H1 (cell line): ENCODE results near the gene UBE2M. TPM values are rescaled to one million over a fixed set of nuclear protein-coding genes. Genes with fewer than 3 reads are reported as not detected.

ENCODE experiments used
- CTCF ChIA-PET: fragments of 300-600 bp; sonication (Branson Sonifier 250); formaldehyde crosslinking; loops from one replicate; lab custom pipeline; 2021; ENCODE audit not compliant: partially characterized antibody; lab: Charles Lee
- POLR2A ChIA-PET: fragments of 300-600 bp; sonication (Branson Sonifier 250); formaldehyde crosslinking; loops from one replicate; lab custom pipeline; 2021; ENCODE audit warnings: inconsistent platforms; ENCODE audit not compliant: partially characterized antibody; lab: Charles Lee
- DNase-seq, 2 experiments: peaks; one replicate each; pipeline versions ENCODE4 v3.0.0 to v3.0.0-alpha.2; 2010 to 2022; ENCODE audit warnings: low spot score in 2 of 2, low read depth in 1 of 2, mixed read lengths in 1 of 2
- FAIRE-seq: peaks from 2 replicates; lab custom pipeline; 2011; peaks lifted over from hg19 to GRCh38; lab: Jason Lieb, UNC
- H2AFZ ChIP-seq: 2 replicates; pipeline ENCODE4 v1.8.1; 2012; ENCODE audit warnings: low read length, inconsistent platforms
- H2AK5ac ChIP-seq: 2 replicates; pipeline ENCODE4 v1.6.1; 2013; ENCODE audit warnings: low read depth, low read length
- H2BK120ac ChIP-seq: replicated peaks from 2 replicates; pipeline ENCODE3; 2013; ENCODE audit warnings: low read depth, low read length, inconsistent platforms
- H2BK12ac ChIP-seq: 2 replicates; pipeline ENCODE4 v1.6.1; 2013; ENCODE audit warnings: low read depth, low read length
- H2BK15ac ChIP-seq: 2 replicates; pipeline ENCODE4 v1.6.1; 2013; ENCODE audit warnings: low read length
- H2BK20ac ChIP-seq: 2 replicates; pipeline ENCODE4 v1.6.1; 2013; ENCODE audit warnings: low read length
- H2BK5ac ChIP-seq: 2 replicates; pipeline ENCODE4 v1.6.1; 2013; ENCODE audit warnings: low read depth, low read length
- H3K14ac ChIP-seq: 2 replicates; pipeline ENCODE4 v1.6.1; 2013; ENCODE audit warnings: inconsistent platforms; ENCODE audit not compliant: insufficient read length
- H3K18ac ChIP-seq: 2 replicates; pipeline ENCODE4 v1.6.1; 2013; ENCODE audit warnings: low read length; ENCODE audit errors: extremely low read depth
- H3K23ac ChIP-seq: 2 replicates; pipeline ENCODE4 v1.6.1; 2013; ENCODE audit warnings: inconsistent platforms; ENCODE audit not compliant: insufficient read length
- H3K23me2 ChIP-seq: 2 replicates; pipeline ENCODE4 v1.6.1; 2013; ENCODE audit warnings: low read depth, low read length
- H3K27ac ChIP-seq: 2 replicates; pipeline ENCODE4 v1.6.1; 2011; ENCODE audit warnings: low read depth, low read length, inconsistent platforms
- H3K27me3 ChIP-seq, 4 experiments: replicated peaks in 1 of 4; 1 replicate in 1 of 4; 2 replicates in 3 of 4; pipeline versions ENCODE4 v1.6.1 to v1.8.1; 2011 to 2013; ENCODE audit warnings: low read length in 3 of 4, mild to moderate bottlenecking in 3 of 4, inconsistent platforms in 2 of 4, mixed read lengths in 2 of 4, moderate library complexity in 1 of 4; ENCODE audit not compliant: control insufficient read depth in 3 of 4, insufficient read depth in 3 of 4; ENCODE audit errors: extremely low read depth in 1 of 4
- H3K36me3 ChIP-seq, 4 experiments: 2 replicates each; pipeline versions ENCODE4 v1.6.1 to v1.8.1; 2011 to 2013; ENCODE audit warnings: mild to moderate bottlenecking in 4 of 4, low read length in 3 of 4, moderate library complexity in 2 of 4, control low read depth in 1 of 4, inconsistent platforms in 1 of 4; ENCODE audit not compliant: insufficient read depth in 4 of 4, control insufficient read depth in 2 of 4
- H3K4ac ChIP-seq: replicated peaks from 2 replicates; pipeline ENCODE3; 2013; ENCODE audit warnings: low read length, low read depth, mixed read lengths, inconsistent platforms; ENCODE audit not compliant: insufficient read length
- H3K4me1 ChIP-seq, 4 experiments: replicated peaks in 1 of 4; 1 replicate in 1 of 4; 2 replicates in 3 of 4; pipeline versions ENCODE4 v1.6.1 to v1.8.1; 2011 to 2013; ENCODE audit warnings: low read length in 3 of 4, inconsistent platforms in 2 of 4, mixed read lengths in 1 of 4; ENCODE audit not compliant: insufficient read depth in 4 of 4, control insufficient read depth in 3 of 4
- H3K4me2 ChIP-seq, 2 experiments: 2 replicates each; pipeline versions ENCODE4 v1.6.1 to v1.8.1; 2011 to 2013; ENCODE audit warnings: low read depth in 2 of 2, low read length in 2 of 2, control low read depth in 1 of 2, inconsistent platforms in 1 of 2, mild to moderate bottlenecking in 1 of 2; ENCODE audit not compliant: insufficient read depth in 1 of 2
- H3K4me3 ChIP-seq, 4 experiments: fragments of 200-600, 300-600 bp in 1 of 4; sonication (generic), shearing (Covaris generic), sonication (Bioruptor Twin) in 1 of 4; 2 replicates each; pipeline versions ENCODE4 v1.5.1 to v1.8.1; 2011 to 2016; ENCODE audit warnings: low read length in 4 of 4, low read depth in 3 of 4, control low read depth in 2 of 4, inconsistent platforms in 2 of 4, mild to moderate bottlenecking in 2 of 4, mixed read lengths in 1 of 4, moderate library complexity in 1 of 4; ENCODE audit not compliant: insufficient read depth in 2 of 4; ENCODE audit errors: extremely low read depth in 1 of 4
- H3K56ac ChIP-seq: replicated peaks from 2 replicates; pipeline ENCODE3; 2013; ENCODE audit warnings: low read depth, mild to moderate bottlenecking, mixed read lengths, low read length, inconsistent platforms; ENCODE audit not compliant: insufficient read length
- H3K79me1 ChIP-seq: 2 replicates; pipeline ENCODE4 v1.6.1; 2013; ENCODE audit warnings: low read depth, low read length, control low read depth
- H3K79me2 ChIP-seq, 2 experiments: 2 replicates each; pipeline versions ENCODE4 v1.6.1 to v1.8.1; 2012 to 2013; ENCODE audit warnings: low read length in 2 of 2, mild to moderate bottlenecking in 2 of 2, inconsistent platforms in 1 of 2; ENCODE audit not compliant: insufficient read depth in 2 of 2, control insufficient read depth in 1 of 2
- H3K9ac ChIP-seq, 4 experiments: replicated peaks in 1 of 4; 1 replicate in 1 of 4; 2 replicates in 3 of 4; pipeline versions ENCODE4 v1.6.1 to v1.8.1; 2011 to 2013; ENCODE audit warnings: low read depth in 3 of 4, low read length in 3 of 4, control low read depth in 2 of 4, mild to moderate bottlenecking in 2 of 4, moderate library complexity in 2 of 4, inconsistent platforms in 1 of 4; ENCODE audit errors: extremely low read depth in 1 of 4
- H3K9me3 ChIP-seq, 2 experiments: 2 replicates each; pipeline versions ENCODE4 v1.6.1 to v1.8.1; 2012 to 2013; ENCODE audit warnings: mild to moderate bottlenecking in 2 of 2, moderate library complexity in 2 of 2, control low read depth in 1 of 2, inconsistent platforms in 1 of 2, low read depth in 1 of 2, low read length in 1 of 2, mixed read lengths in 1 of 2; ENCODE audit not compliant: insufficient read depth in 2 of 2
- H4K20me1 ChIP-seq, 2 experiments: replicated peaks in 1 of 2; 2 replicates each; pipeline versions ENCODE3 to v1.8.1; 2011 to 2013; ENCODE audit warnings: inconsistent platforms in 2 of 2, low read length in 2 of 2, mild to moderate bottlenecking in 1 of 2; ENCODE audit not compliant: insufficient read depth in 2 of 2, control insufficient read depth in 1 of 2
- H4K5ac ChIP-seq: 2 replicates; pipeline ENCODE4 v1.6.1; 2013; ENCODE audit warnings: low read length, low read depth, mixed read lengths, inconsistent platforms; ENCODE audit not compliant: insufficient read length
- H4K8ac ChIP-seq: 2 replicates; pipeline ENCODE4 v1.8.0; 2013; ENCODE audit warnings: mild to moderate bottlenecking, moderate library complexity, low read length, inconsistent platforms; ENCODE audit not compliant: insufficient read depth; ENCODE audit errors: extremely low read depth
- H4K91ac ChIP-seq: replicated peaks from 2 replicates; pipeline ENCODE3; 2013; ENCODE audit warnings: low read length, mixed read lengths, inconsistent platforms; ENCODE audit not compliant: insufficient read length
- BRCA1 ChIP-seq: IDR thresholded peaks from 2 replicates; pipeline ENCODE4 v1.6.1; 2012; ENCODE audit warnings: low read depth, low read length, improper control_type of control experiment
- CHD2 ChIP-seq: IDR thresholded peaks from 2 replicates; pipeline ENCODE4 v1.6.1; 2012; ENCODE audit warnings: low read length, improper control_type of control experiment
- POLR2AphosphoS5 ChIP-seq: IDR thresholded peaks from 2 replicates; pipeline ENCODE4 v1.6.1; 2011; ENCODE audit warnings: low read depth, low read length
- RNF2 ChIP-seq: fragments of 200-900, 300-1000 bp; sonication (generic); IDR thresholded peaks from 2 replicates; pipeline ENCODE4 v1.7.1; 2016; ENCODE audit warnings: borderline replicate concordance, low read depth, mild to moderate bottlenecking, antibody characterized with exemption, low read length; ENCODE audit not compliant: poor library complexity, severe bottlenecking; ENCODE audit errors: missing control alignments
- SP1 ChIP-seq: IDR thresholded peaks from 2 replicates; pipeline ENCODE4 v1.6.1; 2011; ENCODE audit warnings: low read depth, low read length
- TBP ChIP-seq: IDR thresholded peaks from 2 replicates; pipeline ENCODE4 v1.6.1; 2011; ENCODE audit warnings: low read depth, low read length, improper control_type of control experiment
- WGBS, 2 experiments: shearing (Covaris generic) in 1 of 2; methylation state at CpG; one replicate each; pipeline versions ENCODE4 v1.1.6 to v1.1.7; 2013 to 2015; ENCODE audit warnings: low lambda C conversion rate in 2 of 2, mixed read lengths in 2 of 2, inconsistent platforms in 1 of 2, low coverage in 1 of 2, missing lambda C conversion rate in 1 of 2; ENCODE audit not compliant: insufficient replicate concordance in 2 of 2, insufficient coverage in 1 of 2, insufficient read length in 1 of 2; ENCODE audit errors: extremely low coverage in 1 of 2, missing lambda C conversion rate in 1 of 2; 5-methylcytosine and 5-hydroxymethylcytosine counted together
- polyA plus RNA-seq, 7 experiments: library from polyadenylated mRNA; depleted of rRNA in 3 of 7; stranded (reverse) in 5 of 7; unstranded in 2 of 7; fragments of >200 nt in 5 of 7; fragments of 200-250 nt in 2 of 7; gene quantifications; 1 replicate in 5 of 7; 2 replicates in 1 of 7; 4 replicates in 1 of 7; pipeline versions ENCODE4 v1.2.1 to v1.2.3, GENCODE V29; 2011 to 2013; ENCODE audit warnings: missing spikeins in 2 of 7, mixed read lengths in 2 of 7
- total RNA-seq: library from RNA; stranded (reverse); fragmentation: NEBNext Ultra II Directional; extraction: Animal tissue kit (Norgen Biotek cat#: 25700); gene quantifications from 2 replicates; pipeline ENCODE4 v1.2.1, GENCODE V29; 2021

UBE2M gene
- total and polyA plus RNA-seq, 2 of the 8 experiments (the other 6 are each of a cell fraction or from before 2014, with no cell fraction given), result 93.8 to 114 TPM

GRCh38 chr19:58529405-58529804, 29.0 kb downstream of the UBE2M start:
- H2BK120ac ChIP-seq, result no peak overlapping the region
- H3K4me1 ChIP-seq, result peaks cover 0 to 3% (median 0%) of the 10 kb centered on the region in 4 experiments; a peak in 1 of 7 replicates
- no peak overlapping the region for H3K23ac ChIP-seq
- H2AFZ ChIP-seq, result no peak overlapping the region
- no peaks in the 10 kb centered on the region for H3K9me3 ChIP-seq
- ChIA-PET POLR2A (interaction anchor here (1.5 to 21.3 kb wide), 4 partner anchors 9 to 46 kb away, joined by 3 to 650 read pairs (median 14); partner anchors contain the start of genes CHMP2A, TRIM28 and ZBTB45), CTCF (interaction anchor here (0.9 kb wide), 1 partner anchor 10 kb away, joined by 3 read pairs; no protein-coding TSS in a partner anchor)
- H3K18ac ChIP-seq, result no peak overlapping the region
- no peak overlapping the region for H3K14ac ChIP-seq
- H3K79me2 ChIP-seq, result no peaks in the 10 kb centered on the region
- H2BK5ac ChIP-seq, result no peak overlapping the region
- H3K56ac ChIP-seq, result no peak overlapping the region
- FAIRE-seq (no peak), DNase-seq (no peak)
- no peak overlapping the region for H2BK12ac ChIP-seq
- no peaks in the 10 kb centered on the region for H4K20me1 ChIP-seq
- H2BK15ac ChIP-seq, result no peak overlapping the region
- H2AK5ac ChIP-seq, result no peak overlapping the region
- H4K91ac ChIP-seq, result no peak overlapping the region
- no peaks in the 10 kb centered on the region for H3K36me3 ChIP-seq
- no peak overlapping the region for H2BK20ac ChIP-seq
- no peak overlapping the region for H3K27ac ChIP-seq
- no peaks in the 10 kb centered on the region for H3K23me2 ChIP-seq
- H3K9ac ChIP-seq, result no peak overlapping the region
- H3K4ac ChIP-seq, result no peak overlapping the region
- no peak overlapping the region for H3K4me2 ChIP-seq
- TF ChIP-seq TBP, result no peak
- no peak for TF ChIP-seq POLR2AphosphoS5
- no peak for TF ChIP-seq CHD2
- no peak for TF ChIP-seq RNF2
- TF ChIP-seq BRCA1, result no peak
- no peak for TF ChIP-seq SP1
- H4K8ac ChIP-seq, result no peak overlapping the region
- H3K79me1 ChIP-seq, result no peaks in the 10 kb centered on the region
- no peak overlapping the region for H3K4me3 ChIP-seq
- 81% methylated on average over 3 of the region's 3 CpGs; no CpG with 5 or more reads in 1 of the 2 experiments for WGBS, 2 experiments
- H4K5ac ChIP-seq, result no peak overlapping the region
- peaks cover 0 to 4% (median 0%) of the 10 kb centered on the region in 4 experiments; a peak in 1 of 7 replicates for H3K27me3 ChIP-seq
